ENCODE results near the gene BICRAL. TPM values are rescaled to one million over a fixed set of nuclear protein-coding genes. Genes with fewer than 3 reads are reported as not detected.

Gene BICRAL
- total RNA-seq, 1 donor from 2014 or later, result 14.4 TPM

GRCh38 chr6:42817907-42818306 is 36.1 kb downstream of the BICRAL start:
- Mint-ChIP-seq H3K4me3 (ENCODE audit: low read depth) (no peak overlapping the region), H3K27me3 (no peaks in the 10 kb centered on the region), H3K9me3 (ENCODE audit: low read depth) (no peaks in the 10 kb centered on the region), H3K36me3 (ENCODE audit: insufficient read depth) (no peaks in the 10 kb centered on the region), H3K27ac (no peak overlapping the region), H3K4me1 (ENCODE audit: low read depth) (no peaks in the 10 kb centered on the region)
- no peak for DNase-seq (ENCODE audit: low spot score, unreplicated experiment)
- no peak for TF ChIP-seq CTCF (IDR thresholded peaks at IDR 0.05; ENCODE audit: unreplicated experiment)

GRCh38 chr6:42818416-42818815 is 36.6 kb downstream of the BICRAL start:
- H3K4me3 Mint-ChIP-seq (ENCODE audit: low read depth), result no peak overlapping the region
- no peaks in the 10 kb centered on the region for H3K36me3 Mint-ChIP-seq (ENCODE audit: insufficient read depth)
- no peak overlapping the region for H3K27ac Mint-ChIP-seq
- H3K9me3 Mint-ChIP-seq (ENCODE audit: low read depth), result no peaks in the 10 kb centered on the region
- DNase-seq (ENCODE audit: low spot score, unreplicated experiment), result no peak
- H3K4me1 Mint-ChIP-seq (ENCODE audit: low read depth), result no peaks in the 10 kb centered on the region
- TF ChIP-seq CTCF (IDR thresholded peaks at IDR 0.05; ENCODE audit: unreplicated experiment), result no peak
- no peaks in the 10 kb centered on the region for H3K27me3 Mint-ChIP-seq

GRCh38 chr6:42818878-42819277 is 37.0 kb downstream of the BICRAL start:
- TF ChIP-seq CTCF (IDR thresholded peaks at IDR 0.05; ENCODE audit: unreplicated experiment), result no peak
- no peaks in the 10 kb centered on the region for H3K4me1 Mint-ChIP-seq (ENCODE audit: low read depth)
- no peaks in the 10 kb centered on the region for H3K36me3 Mint-ChIP-seq (ENCODE audit: insufficient read depth)
- H3K27me3 Mint-ChIP-seq, result no peaks in the 10 kb centered on the region
- H3K27ac Mint-ChIP-seq, result no peak overlapping the region
- no peak overlapping the region for H3K4me3 Mint-ChIP-seq (ENCODE audit: low read depth)
- H3K9me3 Mint-ChIP-seq (ENCODE audit: low read depth), result no peaks in the 10 kb centered on the region
- DNase-seq (ENCODE audit: low spot score, unreplicated experiment), result no peak

- DNase-seq (ENCODE audit: low spot score, unreplicated experiment), result no peak
These were observed 38.1 kb downstream of the BICRAL start for GRCh38 chr6:42819803-42820511.

More at GRCh38 chr6:42819803-42820511, 38.1 kb downstream of the BICRAL start:
- Mint-ChIP-seq H3K9me3 (ENCODE audit: low read depth) (no peaks in the 10 kb centered on the region), H3K27me3 (no peaks in the 10 kb centered on the region), H3K4me1 (ENCODE audit: low read depth) (no peaks in the 10 kb centered on the region), H3K4me3 (ENCODE audit: low read depth) (no peak overlapping the region), H3K27ac (no peak overlapping the region), H3K36me3 (ENCODE audit: insufficient read depth) (no peaks in the 10 kb centered on the region)
- peak; percentile 20 for TF ChIP-seq CTCF (IDR thresholded peaks at IDR 0.05; ENCODE audit: unreplicated experiment)
